GOT3 (cell line): ENCODE results near the gene RPGRIP1.
"Not testable (repeated sequence)": the region's sequence is repeated elsewhere in the genome, so short reads cannot be mapped to it uniquely, and the experiment has no call there.

Experiments used
- DNase-seq: peaks from one replicate; lab custom pipeline; 2025; ENCODE audit warnings: mixed read lengths; lab: John Stamatoyannopoulos, UW

RPGRIP1 gene

GRCh38 chr14:21279783-21280182 is at the start of gene RPGRIP1:
RPGRIP1 (plus strand) TSS chr14:21280083; CDS start chr14:21287977, 7,894 bp downstream.
- no peak for DNase-seq

GRCh38 chr14:21231020-21231652 is 48.7 kb upstream of the RPGRIP1 start:
- no peak for DNase-seq

- no peak for DNase-seq
Observed at GRCh38 chr14:21233457-21234076, 46.3 kb upstream of the RPGRIP1 start.

GRCh38 chr14:21234112-21234511 is 45.8 kb upstream of the RPGRIP1 start:
- DNase-seq, result no peak

- DNase-seq, result no peak
Observed at GRCh38 chr14:21236948-21237797, 42.7 kb upstream of the RPGRIP1 start.

GRCh38 chr14:21238823-21239518 is 40.9 kb upstream of the RPGRIP1 start:
- no peak for DNase-seq

GRCh38 chr14:21240417-21240816 is 39.5 kb upstream of the RPGRIP1 start:
- no peak for DNase-seq

- DNase-seq, result no peak
Observed at GRCh38 chr14:21241218-21241819, 38.6 kb upstream of the RPGRIP1 start.

GRCh38 chr14:21244544-21244943 is 35.3 kb upstream of the RPGRIP1 start:
- no peak for DNase-seq

GRCh38 chr14:21245813-21246212 is 34.1 kb upstream of the RPGRIP1 start:
- DNase-seq, result no peak

GRCh38 chr14:21248338-21248737 is 31.5 kb upstream of the RPGRIP1 start:
- no peak for DNase-seq

- DNase-seq, result no peak
Observed at GRCh38 chr14:21248739-21249411, 31.0 kb upstream of the RPGRIP1 start.

- DNase-seq, result no peak
Observed at GRCh38 chr14:21251215-21251614, 28.7 kb upstream of the RPGRIP1 start.

GRCh38 chr14:21252149-21252548 is 27.7 kb upstream of the RPGRIP1 start:
- no peak for DNase-seq

- no peak for DNase-seq
Observed at GRCh38 chr14:21255385-21256101, 24.3 kb upstream of the RPGRIP1 start.

- DNase-seq, result not testable (repeated sequence)
Observed at GRCh38 chr14:21256102-21256447, 23.8 kb upstream of the RPGRIP1 start.

- DNase-seq, result no peak
Observed at GRCh38 chr14:21256539-21257393, 23.1 kb upstream of the RPGRIP1 start.

GRCh38 chr14:21257394-21257909 is 22.4 kb upstream of the RPGRIP1 start:
- DNase-seq, result no peak
